NCI-H69 (cell line): ENCODE results near the gene ACSL1.
"Not testable (repeated sequence)": the region's sequence is repeated elsewhere in the genome, so short reads cannot be mapped to it uniquely, and the experiment has no call there.

ENCODE experiments used
- DNase-seq: peaks from one replicate; lab custom pipeline; 2025; lab: John Stamatoyannopoulos, UW

The ACSL1 gene

DNA sequence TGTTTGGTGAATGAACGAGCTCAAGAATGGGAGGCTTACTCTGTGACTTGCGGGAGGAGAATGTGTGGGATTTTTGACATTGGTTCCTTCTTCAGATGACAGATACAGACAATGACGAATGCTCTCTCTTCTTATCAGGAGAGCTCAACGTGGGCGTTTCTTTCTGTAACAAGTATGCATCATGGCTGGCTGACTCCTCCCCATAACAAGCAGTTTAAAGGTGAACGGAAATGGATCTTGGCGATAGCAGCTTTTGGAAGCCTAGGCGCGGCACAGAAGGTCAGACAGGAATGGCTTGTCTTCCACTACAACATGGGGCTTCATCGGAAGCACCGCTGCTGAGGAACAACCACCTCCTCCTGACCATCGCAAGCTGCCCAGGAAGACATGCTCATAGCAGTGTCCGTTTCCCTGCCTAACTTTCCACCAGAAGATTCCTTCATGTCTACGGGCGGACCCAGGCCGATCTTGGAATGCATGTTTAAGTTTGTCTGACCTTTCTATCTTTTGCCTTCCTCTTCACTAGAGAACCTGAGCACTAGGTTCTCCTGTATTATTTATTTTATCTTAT is 18.3 kb upstream of the ACSL1 start:
- no peak for DNase-seq

DNA sequence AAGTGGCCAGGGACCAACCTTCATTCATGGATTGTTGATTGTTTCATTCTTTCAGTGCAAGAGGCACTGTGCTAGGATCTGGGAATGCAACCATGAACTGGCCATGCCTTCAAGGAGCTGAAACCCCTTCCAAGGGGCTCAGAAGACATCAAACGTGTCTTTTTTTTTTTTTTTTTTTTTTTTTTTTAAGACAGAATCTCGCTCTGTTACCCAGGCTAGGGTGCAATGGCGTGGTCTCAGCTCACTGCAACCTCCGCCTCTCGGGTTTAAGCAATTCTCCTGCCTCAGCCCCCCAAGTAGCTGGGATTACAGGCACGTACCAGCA is 13.3 kb upstream of the ACSL1 start:
- not testable (repeated sequence) for DNase-seq

DNA sequence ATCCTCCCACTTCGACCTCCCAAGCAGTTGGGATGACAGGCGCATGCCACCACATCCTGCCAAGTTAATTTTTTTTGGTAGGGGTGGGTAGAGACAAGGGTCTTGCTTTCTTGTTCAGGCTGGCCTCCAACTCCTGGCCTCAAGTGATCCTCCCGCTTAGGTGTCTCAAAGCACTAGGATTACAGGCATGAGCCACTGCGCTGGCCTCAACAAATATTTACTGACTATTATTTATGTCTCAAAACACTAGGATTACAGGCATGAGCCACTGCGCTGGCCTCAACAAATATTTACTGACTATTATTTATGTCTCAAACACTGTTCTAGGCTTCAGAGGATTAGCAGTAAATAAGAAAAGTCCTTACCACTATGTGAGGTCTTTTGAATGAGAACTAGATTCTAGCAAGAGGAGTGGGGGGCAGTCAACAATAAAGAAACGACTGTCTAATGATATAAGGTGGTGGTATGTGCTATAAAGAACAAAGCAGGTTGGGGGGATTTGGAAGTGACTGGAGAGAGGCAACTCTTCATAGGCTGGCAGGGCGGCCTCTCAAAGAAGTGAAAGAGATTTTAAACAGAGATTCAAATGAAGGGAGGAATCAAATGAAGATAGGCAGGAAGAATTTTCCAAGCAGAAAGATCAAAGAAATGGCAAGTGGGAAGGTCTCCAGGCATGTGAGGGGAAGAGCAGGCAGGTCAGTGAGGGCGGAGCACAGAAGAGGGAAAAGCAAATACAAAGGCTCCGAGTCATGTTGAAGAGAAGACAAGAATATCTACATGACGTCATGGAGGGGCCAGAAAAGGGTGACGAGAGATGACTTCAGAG is 12.7 kb upstream of the ACSL1 start:
- no peak for DNase-seq

DNA sequence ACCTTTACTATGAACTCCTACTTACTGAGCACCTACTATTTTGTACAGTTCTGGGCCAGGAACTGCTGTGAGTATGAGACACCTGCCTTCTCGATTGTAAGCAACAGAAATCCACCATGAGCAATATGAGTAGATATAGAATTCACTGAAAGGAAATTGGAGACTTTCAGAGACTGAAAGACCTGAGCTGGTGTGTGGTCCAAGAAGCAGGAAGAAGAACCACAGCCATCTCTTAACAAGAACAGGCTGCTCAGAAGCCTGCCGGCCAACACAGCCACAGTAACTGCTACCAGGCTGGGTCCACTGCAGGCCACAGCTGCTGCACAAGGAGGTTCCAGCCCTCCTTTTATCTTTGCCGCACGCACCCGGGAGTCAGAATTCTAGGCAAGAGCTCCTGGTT is 10.8 kb upstream of the ACSL1 start:
- DNase-seq: no peak

DNA sequence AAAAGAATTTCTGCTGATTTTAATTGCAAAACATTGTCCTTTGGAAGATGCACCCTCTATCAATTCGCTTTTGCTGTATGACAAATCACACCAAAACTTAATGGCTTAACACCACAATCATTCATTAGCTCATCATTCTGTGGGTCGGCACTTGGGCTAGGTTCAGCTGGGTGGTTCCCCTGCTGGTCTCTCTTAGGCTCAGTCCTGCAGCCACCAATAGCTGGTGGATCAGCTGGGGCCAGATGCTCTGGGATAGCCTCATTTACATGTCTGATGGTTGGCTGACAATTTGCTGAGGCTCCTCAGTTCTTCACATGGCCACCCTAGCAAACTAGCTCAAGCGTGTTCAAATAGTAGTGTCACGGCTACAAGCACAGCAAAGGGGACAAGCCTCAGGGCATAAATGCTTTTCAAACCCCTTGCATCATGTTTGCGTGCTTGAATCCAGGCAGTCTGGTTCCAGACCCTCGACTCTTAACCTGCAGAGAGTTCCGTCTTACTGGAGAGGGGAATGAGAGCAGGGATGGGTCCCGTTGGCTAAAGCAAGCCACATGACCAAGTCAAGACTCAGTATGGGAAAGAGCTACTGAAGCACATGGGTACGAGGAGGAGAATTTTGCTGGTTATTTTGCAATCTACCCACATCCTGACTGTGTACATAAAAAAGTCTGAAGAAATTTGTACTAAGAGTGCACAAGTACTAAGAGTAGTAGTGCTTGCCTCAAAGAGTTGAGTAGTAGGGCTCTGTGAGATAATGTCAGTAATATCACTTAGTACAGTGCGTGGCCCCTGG is 7.5 kb upstream of the ACSL1 start:
- DNase-seq: no peak

DNA sequence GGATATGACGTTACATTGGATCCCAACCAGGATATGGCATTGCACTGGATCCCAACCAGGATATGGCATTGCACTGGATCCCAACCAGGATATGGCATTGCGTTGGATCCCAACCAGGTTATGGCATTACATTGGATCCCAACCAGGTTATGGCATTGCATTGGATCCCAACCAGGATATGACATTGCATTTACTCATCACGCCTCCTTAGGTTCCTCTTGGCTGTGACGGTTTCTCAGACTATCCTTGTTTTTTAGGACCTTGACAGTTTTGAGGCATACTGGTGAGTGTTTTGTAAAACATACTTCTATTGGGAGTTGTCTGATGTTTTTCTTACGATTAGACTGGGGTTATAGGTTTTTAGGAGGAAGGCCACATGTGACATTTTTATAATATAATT is 5.4 kb upstream of the ACSL1 start:
- DNase-seq: no peak

DNA sequence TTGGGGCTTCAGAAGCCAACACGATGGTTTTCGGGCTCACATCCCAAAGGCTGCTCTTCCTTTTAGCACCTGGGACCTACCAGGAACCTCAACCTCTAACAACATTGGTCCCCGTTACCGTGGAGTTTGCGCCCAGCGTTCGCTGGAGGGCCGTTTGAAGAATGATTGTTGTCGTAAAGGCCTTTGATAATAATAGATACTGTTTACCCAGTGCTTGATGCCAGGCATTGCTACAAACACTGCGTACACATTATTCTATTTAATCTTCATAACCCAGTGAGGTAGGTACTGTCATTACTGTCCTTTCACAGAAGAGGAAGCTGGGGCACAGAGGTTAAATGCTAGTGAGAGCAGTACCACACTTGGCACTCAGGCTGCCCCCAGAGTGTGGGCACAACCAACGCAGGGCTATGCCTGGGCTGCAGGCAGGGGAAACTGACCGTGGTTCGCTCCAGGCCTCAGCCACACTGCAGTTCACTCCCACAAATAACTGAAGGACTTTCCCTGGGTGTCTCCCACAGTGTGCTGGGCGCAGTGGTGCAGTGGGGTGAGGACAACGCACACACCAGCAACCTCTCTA is 1.0 kb upstream of the ACSL1 start:
- peak; percentile 40 for DNase-seq

DNA sequence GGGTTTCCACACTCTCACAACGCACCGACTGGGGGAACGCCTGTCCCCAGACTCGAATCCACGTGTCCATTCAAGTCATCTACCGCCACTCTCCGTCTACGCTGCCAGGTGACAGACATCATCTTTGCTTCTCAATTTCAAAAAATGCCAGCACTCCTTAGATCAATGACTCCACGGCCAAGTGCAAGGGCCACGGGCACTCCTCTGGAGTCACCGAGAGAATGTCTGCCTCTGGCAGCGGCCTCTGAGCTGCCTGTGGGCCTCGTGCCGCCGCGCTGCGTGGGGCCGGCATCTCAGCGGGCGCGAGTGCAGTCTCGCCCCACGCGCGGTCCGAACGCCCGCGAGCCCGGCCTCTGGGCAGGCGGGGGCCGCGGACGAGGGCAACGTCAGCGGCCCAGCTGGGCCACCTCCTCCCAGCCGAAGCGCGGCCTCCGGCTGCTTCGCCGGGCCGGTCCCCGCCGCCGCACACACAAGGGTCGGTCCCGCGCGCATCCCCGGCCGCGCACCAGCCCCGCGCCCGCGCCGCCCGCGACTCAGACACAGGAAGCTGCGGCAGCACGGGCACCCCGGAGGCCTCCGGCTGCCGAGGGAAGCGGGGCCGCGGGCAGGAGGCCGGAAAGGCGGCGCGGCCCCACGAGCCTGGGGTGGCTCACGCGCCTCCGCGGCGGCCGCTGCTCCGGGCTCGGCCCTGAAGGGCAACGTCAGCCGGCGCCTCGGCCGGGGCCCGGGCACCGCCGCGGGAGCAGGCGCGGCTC is 450 bp downstream of the ACSL1 start:
- DNase-seq: peak; percentile 47

DNA sequence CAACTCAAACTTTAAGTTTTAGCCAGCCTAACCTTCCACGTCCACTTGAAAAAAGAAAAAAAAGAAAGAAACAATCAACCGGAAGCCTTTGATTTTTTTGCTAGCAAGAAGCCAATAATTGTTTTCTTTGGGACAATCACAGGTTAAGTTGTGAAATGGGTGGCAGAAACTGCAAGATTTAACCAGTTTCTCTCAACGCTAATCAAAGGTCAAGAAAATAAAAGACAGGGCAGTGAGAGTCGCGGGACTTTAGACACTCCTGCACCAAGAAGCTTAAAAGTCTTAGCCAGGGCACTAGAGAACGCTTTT is 1.0 kb downstream of the ACSL1 start:
- no peak for DNase-seq

DNA sequence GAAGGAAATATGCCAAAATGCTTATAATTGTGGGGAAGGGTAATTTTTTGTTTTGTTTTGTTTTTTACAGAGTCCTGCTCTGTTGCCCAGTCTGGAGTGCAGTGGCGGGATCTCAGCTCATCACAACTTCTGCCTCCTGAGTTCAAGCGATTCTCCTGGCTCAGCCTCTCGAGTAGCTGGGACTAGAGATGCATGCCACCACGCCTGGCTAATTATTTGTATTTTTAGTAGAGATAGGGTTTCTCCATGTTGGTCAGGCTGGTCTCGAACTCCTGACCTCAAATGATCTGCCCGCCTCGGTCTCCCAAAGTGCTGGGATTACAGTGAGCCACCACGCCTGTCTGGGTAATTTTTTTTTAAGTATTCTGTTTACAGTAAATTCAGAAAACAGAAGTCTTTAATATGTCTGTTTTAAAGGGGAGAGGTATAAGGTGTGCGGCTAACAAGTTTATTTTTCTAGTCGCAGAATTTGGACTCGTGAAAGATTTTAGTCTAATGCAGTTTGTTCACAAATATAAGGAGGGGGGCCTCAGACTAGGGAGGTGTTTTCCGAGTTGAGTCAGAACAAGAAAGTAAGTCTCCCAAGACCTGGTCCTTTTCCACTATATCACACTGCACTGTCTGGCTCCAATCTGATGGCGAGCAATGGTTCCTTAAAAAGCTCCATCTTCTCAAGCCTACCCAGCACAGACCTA is 1.5 kb downstream of the ACSL1 start:
- no peak for DNase-seq

DNA sequence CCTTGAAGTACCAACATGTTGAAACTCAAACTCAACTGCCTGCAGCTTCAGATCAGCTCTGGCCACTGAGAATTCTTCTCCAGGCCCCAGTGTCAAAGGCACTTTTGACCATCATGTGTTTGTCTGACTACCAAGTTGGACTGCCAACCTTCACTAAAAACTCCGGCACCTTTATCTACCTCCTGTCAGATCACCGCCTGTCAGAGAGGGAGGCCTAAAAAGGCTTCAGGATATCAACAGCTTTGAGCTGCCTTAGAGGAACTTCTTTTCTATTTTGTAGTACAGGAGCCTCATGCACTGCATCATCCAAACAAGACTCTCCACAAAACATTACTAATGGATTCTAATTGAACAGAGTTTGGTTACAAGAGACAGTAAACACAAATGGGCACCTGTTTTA is 2.8 kb downstream of the ACSL1 start:
- no peak for DNase-seq

DNA sequence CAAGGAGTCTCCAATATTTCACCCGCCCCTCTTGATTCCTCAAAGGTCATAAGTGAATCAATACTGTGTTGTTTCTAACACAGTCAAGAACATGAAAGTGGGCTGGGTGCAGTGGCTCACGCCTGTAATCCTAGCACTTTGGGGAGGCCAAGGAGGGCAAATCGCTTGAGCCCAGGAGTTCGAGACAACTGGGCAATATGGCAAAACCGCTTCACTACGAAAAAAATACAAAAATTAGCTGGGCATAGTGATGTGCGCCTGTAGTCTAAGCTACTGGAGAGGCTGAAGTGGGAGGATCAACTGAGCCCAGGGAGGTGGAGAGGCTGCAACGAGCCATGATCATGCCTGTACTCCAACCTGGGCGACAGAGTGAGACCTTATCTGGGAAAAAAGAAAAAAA is 3.4 kb downstream of the ACSL1 start:
- DNase-seq: no peak

DNA sequence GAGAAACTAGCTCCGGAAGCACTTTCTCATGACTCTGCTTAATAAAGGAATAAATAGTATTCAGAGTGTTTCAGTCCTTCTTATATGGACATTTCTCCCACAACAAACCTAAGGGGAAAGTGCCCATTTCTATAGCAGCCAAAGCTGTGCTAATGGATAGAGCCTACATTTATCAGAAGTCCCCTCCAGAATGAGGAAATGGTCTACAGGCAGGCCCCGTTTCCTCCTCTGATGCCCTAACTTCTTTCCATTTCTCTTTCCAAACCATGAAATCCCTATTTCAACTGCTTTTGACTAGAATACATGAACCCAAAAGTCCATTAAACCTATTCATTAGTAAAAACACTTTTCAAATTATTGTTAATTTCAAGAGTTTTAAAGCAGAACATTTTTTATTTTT is 4.5 kb downstream of the ACSL1 start:
- no peak for DNase-seq

DNA sequence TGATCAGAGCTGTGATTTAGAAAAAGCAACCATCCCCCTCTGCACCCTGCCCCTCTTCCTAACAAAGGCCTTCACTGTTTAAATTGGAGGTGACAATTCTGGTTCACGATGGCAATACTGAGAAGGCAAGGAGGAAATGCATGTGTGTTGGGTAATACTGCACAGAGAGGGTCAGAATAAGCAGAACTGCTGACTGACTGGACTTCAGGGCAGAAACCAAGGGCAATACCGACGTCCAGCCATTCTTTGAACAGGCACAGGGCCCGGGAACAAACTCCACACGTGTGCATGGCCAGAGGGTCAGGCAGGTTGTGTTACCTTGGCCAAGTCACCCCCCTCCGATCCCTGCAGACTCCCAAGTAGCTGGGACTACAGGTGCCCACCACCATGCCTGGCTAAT is 6.0 kb downstream of the ACSL1 start:
- no peak for DNase-seq

DNA sequence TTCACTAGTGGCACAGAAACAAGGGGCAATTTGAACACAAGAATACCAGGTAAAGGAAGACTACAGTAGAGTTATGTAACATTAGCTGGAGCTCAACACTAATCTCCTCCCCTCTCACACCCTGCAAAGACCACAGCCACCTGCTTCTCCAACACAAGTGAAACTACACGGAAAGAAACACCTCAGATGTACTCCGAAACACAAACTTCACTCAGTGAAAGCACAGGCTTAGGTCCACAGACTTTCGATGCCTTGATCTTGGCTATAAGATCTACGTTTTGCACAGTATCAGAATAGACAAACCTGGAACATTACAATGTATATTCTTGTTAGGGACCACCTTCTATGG is 7.6 kb downstream of the ACSL1 start:
- no peak for DNase-seq

DNA sequence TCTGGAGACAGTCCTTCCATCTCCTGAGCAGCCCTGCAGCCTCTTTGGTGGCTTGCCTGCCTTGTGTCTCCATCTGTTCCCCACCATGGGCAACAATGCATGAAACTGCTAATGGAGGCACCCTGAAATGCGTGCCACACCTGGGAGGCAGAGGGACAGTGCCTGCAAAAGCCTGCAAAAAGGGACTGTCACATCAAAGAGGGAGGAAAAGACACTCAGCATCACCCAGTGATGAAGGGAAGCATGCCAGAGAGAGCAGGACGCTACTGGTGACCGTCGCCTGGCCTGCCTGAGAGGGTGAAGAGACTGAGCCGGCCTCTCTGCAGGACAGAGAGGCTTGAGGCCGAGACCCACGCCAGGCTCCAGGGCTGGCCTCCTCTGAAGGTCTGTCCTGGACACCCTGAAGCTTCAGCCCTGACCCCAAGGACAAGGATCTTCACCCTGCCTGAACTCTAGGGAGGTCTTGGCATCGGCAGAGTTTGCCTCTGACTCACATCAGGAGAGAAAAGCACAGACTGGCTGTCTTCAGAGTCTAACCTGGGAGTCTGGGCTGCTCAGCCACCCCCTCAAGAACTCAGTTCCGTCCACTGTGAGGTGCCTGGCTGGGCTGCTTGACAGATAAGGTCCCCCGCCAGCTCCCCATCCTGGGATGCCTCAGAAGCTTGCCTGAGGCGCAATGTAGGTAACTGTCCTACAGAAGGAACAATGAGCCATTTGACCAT is 8.1 kb downstream of the ACSL1 start:
- DNase-seq: no peak

DNA sequence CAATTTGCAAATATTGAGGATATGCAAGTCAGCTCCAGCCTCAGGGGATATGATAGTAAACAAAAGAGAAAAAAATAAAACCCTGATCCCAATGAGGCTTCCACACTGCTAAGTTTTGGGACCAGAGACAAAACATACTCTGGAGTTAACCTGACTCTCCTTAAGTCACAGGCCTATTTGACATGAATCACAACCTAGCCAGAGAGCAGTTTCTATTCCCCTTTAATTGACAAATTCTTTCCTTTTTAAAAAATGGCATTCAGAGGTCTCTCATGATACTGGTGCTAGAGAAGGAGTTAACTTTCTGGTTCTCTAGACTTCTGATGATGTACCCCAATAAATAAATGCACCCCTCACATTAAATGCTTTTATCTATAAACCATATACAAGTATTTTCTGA is 8.8 kb downstream of the ACSL1 start:
- DNase-seq: no peak

DNA sequence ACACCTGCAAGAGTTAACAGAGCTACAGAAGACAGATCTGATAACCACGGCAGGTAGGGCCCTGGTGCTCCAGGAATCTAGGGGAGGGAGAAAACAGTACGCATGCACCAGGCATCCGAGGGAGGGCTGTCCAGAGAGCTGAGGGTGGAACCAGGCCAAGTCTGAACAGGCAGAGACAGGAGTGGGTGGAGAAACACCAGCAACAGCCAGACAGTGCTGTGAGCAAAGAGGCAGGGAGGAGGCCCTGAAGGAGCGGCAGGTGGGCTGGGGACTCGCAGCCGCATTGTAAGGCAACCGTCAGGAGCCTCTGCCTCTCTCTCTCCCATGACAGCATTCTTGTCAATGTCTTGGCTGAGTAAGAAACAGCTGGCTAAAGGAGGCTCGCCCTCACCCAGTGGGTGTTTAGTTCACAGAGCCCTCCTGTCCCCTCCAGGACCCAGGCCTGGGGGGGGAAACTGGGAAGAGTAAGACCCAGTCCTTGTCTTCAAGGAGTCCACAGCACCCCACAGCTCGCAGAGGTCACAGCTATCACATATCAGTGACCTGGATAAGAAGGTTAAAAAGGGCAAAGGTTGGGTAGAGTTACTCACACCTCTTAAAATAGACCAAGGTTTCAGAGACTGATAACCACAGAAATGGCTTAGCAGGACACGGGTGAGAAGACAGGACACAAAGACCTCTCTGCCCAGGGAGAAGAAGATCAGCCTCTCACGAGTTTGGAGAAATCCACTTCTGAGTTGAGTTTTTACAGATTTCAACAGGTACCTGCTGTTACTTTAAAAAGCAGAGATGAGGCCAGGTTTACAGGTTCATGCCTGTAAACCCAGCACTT is 10.5 kb downstream of the ACSL1 start:
- DNase-seq: peak; percentile 75

DNA sequence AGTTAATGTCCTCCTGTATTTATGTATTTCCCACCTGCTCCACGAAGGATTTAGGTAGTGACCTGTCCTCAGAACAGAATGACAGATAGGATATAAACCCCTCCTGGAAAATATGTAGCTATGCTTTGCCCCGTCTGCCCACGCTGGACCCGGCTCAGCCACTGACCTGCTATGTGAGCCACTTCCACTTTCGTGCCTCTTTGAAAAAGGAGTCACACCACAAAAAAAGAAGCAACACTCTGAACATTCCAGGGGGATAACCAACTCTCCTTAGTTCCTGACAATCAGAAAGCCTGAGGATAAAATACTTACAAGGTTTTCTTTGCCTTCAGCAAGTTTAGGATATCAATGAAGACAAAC is 11.1 kb downstream of the ACSL1 start:
- no peak for DNase-seq

DNA sequence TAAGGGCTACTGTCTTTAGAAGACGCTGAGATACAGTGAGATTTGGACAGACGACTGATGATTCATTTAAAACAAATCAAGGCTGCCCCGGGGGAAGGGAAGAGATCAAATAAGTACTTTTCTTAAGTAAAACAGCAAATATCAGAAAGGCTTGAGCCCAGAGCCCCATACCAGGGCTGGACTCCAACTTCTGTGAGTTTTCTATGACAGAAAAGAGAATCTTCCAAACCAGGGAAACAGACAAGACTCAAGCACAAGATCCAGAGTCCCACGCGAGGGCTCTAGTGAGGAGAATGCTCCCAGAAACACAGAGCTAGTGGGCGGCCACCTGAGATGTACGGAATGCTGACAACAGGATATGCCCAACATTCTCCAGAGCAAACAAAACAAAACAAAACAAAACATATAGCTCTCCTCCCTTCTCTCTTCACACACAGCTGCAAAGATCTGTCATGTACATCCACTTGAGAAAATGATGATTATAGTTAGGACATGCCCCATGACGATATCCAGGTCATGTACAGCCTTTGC is 13.1 kb downstream of the ACSL1 start:
- no peak for DNase-seq
